Osteocyte (in vitro differentiated cells): ENCODE results near the gene RHEBL1. TPM values are rescaled to one million over a fixed set of nuclear protein-coding genes. Genes with fewer than 3 reads are reported as not detected.
A peak's percentile ranks its signal among the peaks of the same experiment; 100 is the strongest.

Experiments
- DNase-seq: peaks from one replicate; pipeline ENCODE4 v3.0.0; 2021; ENCODE audit warnings: mixed read lengths; ENCODE audit not compliant: unreplicated experiment; ENCODE audit errors: extremely low spot score
- H3K27ac Mint-ChIP-seq: one replicate; pipeline ENCODE4 v1.8.0; 2021; ENCODE audit warnings: mild to moderate bottlenecking, mixed read lengths; ENCODE audit not compliant: unreplicated experiment
- H3K27me3 Mint-ChIP-seq: one replicate; pipeline ENCODE4 v1.8.0; 2021; ENCODE audit warnings: mixed read lengths; ENCODE audit not compliant: unreplicated experiment
- H3K36me3 Mint-ChIP-seq: one replicate; pipeline ENCODE4 v1.8.0; 2021; ENCODE audit warnings: mixed read lengths; ENCODE audit not compliant: unreplicated experiment
- H3K4me1 Mint-ChIP-seq: one replicate; pipeline ENCODE4 v1.8.0; 2021; ENCODE audit warnings: mixed read lengths; ENCODE audit not compliant: unreplicated experiment
- H3K4me3 Mint-ChIP-seq: one replicate; pipeline ENCODE4 v1.8.0; 2021; ENCODE audit warnings: mild to moderate bottlenecking, moderate library complexity, mixed read lengths; ENCODE audit not compliant: unreplicated experiment
- H3K9me3 Mint-ChIP-seq: one replicate; pipeline ENCODE4 v1.8.0; 2021; ENCODE audit warnings: mixed read lengths; ENCODE audit not compliant: unreplicated experiment
- CTCF ChIP-seq: fragments of 200-600 bp; sonication (generic); IDR thresholded peaks from 2 replicates; pipeline ENCODE4 v1.5.0; 2021; ENCODE audit warnings: antibody characterized with exemption, mild to moderate bottlenecking, moderate library complexity
- total RNA-seq: library from RNA; stranded (reverse); gene quantifications from 2 replicates; pipeline ENCODE4 v1.2.1, GENCODE V29; 2021

Gene RHEBL1
- total RNA-seq, 1 donor from 2014 or later, result 1.2 TPM

- H3K27ac Mint-ChIP-seq, result no peak overlapping the region
- H3K27me3 Mint-ChIP-seq, result peaks cover 36% of the 10 kb centered on the region
- TF ChIP-seq CTCF, result no peak
- no peaks in the 10 kb centered on the region for H3K9me3 Mint-ChIP-seq
- no peak overlapping the region for H3K4me3 Mint-ChIP-seq
- peaks cover 17% of the 10 kb centered on the region for H3K36me3 Mint-ChIP-seq
- H3K4me1 Mint-ChIP-seq, result peaks cover 36% of the 10 kb centered on the region
- no peak for DNase-seq
Measured at GRCh38 chr12:49092816-49093406, 23.1 kb upstream of the RHEBL1 start.

GRCh38 chr12:49092086-49092815 is 22.5 kb upstream of the RHEBL1 start:
- Mint-ChIP-seq H3K27ac (no peak overlapping the region), H3K27me3 (peaks cover 36% of the 10 kb centered on the region), H3K36me3 (peaks cover 10% of the 10 kb centered on the region), H3K4me3 (peak overlapping the region; percentile 60), H3K9me3 (no peaks in the 10 kb centered on the region), H3K4me1 (peaks cover 36% of the 10 kb centered on the region)
- DNase-seq, result no peak
- peak; percentile 49 for TF ChIP-seq CTCF

DNA sequence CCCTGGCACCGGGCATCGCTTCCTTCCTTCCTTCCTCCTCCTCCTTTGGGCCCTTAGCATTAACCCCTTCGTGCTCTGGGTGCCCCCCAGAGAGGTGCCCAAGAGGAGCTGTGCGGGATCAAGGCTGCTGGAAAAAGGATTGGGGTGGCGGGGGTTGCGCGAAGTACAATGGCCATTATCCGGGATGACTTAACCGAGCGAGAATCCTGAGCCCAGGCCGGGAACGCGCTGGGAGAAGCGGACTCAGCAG is 22.0 kb upstream of the RHEBL1 start:
- Mint-ChIP-seq H3K27me3 (peaks cover 36% of the 10 kb centered on the region), H3K27ac (no peak overlapping the region)

DNA sequence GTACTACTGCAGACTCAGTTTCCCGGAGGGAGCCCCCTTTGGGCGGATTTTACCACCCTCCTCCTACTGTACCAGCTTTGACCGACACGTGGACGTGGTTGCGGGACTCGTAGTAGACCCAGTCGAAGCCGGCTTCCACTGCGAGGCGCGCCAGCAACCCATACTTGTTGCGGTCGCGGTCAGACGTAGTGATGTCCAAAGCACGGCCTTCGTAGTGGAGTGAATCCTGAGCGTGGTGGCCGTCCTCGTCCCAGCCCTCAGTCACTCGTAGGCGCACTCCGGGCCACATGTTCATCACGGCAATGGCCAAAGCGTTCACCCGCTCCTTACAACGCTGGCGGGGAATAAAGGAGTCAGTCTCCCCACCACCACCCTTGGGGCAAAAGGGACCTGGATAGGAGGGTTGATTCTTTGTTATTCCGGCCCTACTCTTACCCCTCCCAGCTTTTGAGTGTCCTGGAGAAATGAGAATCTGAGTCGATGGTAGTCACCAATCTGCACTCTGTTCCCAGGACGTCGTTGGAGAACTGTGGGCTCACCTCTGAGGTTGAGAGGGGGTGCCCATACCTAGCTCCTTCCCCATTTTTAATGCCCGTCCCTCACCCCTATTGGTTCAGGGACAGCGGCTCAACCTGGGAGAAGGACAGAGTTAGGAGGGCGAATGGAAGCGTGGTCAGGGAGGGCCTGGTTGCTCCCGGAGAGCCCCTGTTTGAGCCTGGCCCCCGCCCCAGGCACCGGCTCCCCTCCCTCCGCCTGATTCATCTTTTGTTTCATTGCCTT is 21.5 kb upstream of the RHEBL1 start:
- TF ChIP-seq CTCF, result no peak
- DNase-seq, result no peak
- Mint-ChIP-seq H3K27ac (no peak overlapping the region), H3K9me3 (no peaks in the 10 kb centered on the region), H3K36me3 (peaks cover 4% of the 10 kb centered on the region), H3K4me1 (peaks cover 37% of the 10 kb centered on the region), H3K27me3 (peaks cover 36% of the 10 kb centered on the region), H3K4me3 (peak overlapping the region; percentile 57)

More for the DNA sequence above, 22.0 kb upstream of the RHEBL1 start:
- H3K9me3 Mint-ChIP-seq, result no peaks in the 10 kb centered on the region
- peaks cover 36% of the 10 kb centered on the region for H3K4me1 Mint-ChIP-seq
- TF ChIP-seq CTCF, result no peak
- H3K4me3 Mint-ChIP-seq, result no peak overlapping the region
- no peak for DNase-seq
- H3K36me3 Mint-ChIP-seq, result peaks cover 8% of the 10 kb centered on the region
